Astrocyte (in vitro differentiated cells and primary cell): Measurements from ENCODE around the gene TNFRSF9. TPM values are rescaled to one million over a fixed set of nuclear protein-coding genes. Genes with fewer than 3 reads are reported as not detected.

ENCODE experiments used
- DNase-seq: peaks from one replicate; pipeline ENCODE4 v3.0.0-alpha.2; 2010; ENCODE audit warnings: low read depth
- FAIRE-seq: peaks from 2 replicates; lab custom pipeline; 2011; peaks lifted over from hg19 to GRCh38; lab: Jason Lieb, UNC
- H2AFZ ChIP-seq: 2 replicates; pipeline ENCODE4 v1.6.0; 2012; ENCODE audit warnings: low read depth, low read length, inconsistent platforms
- H3K27ac ChIP-seq: 2 replicates; pipeline ENCODE4 v1.5.1; 2011; ENCODE audit warnings: low read depth, low read length, inconsistent platforms
- H3K27me3 ChIP-seq: 2 replicates; pipeline ENCODE4 v1.6.0; 2011; ENCODE audit warnings: low read length, inconsistent platforms; ENCODE audit not compliant: insufficient read depth
- H3K36me3 ChIP-seq: 2 replicates; pipeline ENCODE4 v1.5.1; 2011; ENCODE audit warnings: low read length, inconsistent platforms; ENCODE audit not compliant: insufficient read depth
- H3K4me1 ChIP-seq: 2 replicates; pipeline ENCODE4 v1.5.1; 2011; ENCODE audit warnings: low read length, inconsistent platforms; ENCODE audit not compliant: insufficient read depth
- H3K4me2 ChIP-seq: 2 replicates; pipeline ENCODE4 v1.6.0; 2012; ENCODE audit warnings: low read length, inconsistent platforms
- H3K4me3 ChIP-seq: 2 replicates; pipeline ENCODE4 v1.5.1; 2011; ENCODE audit warnings: low read depth, mild to moderate bottlenecking, low read length, inconsistent platforms; ENCODE audit not compliant: insufficient read depth
- H3K79me2 ChIP-seq: 2 replicates; pipeline ENCODE4 v1.6.0; 2012; ENCODE audit warnings: mild to moderate bottlenecking, low read length, inconsistent platforms; ENCODE audit not compliant: insufficient read depth
- H3K9ac ChIP-seq: 2 replicates; pipeline ENCODE4 v1.6.0; 2012; ENCODE audit warnings: mild to moderate bottlenecking, low read length, inconsistent platforms
- H3K9me3 ChIP-seq: 2 replicates; pipeline ENCODE4 v1.5.1; 2012; ENCODE audit warnings: low read depth, mild to moderate bottlenecking, low read length, inconsistent platforms; ENCODE audit not compliant: insufficient read depth
- H4K20me1 ChIP-seq: 2 replicates; pipeline ENCODE4 v1.6.0; 2012; ENCODE audit warnings: low read length, inconsistent platforms; ENCODE audit not compliant: insufficient read depth
- H3K27ac Mint-ChIP-seq: one replicate; pipeline ENCODE4 v1.8.0; 2021; ENCODE audit warnings: mild to moderate bottlenecking, mixed read lengths; ENCODE audit not compliant: unreplicated experiment
- H3K27me3 Mint-ChIP-seq: one replicate; pipeline ENCODE4 v1.8.0; 2021; ENCODE audit warnings: low read depth, mixed read lengths; ENCODE audit not compliant: unreplicated experiment
- H3K36me3 Mint-ChIP-seq: one replicate; pipeline ENCODE4 v1.8.0; 2021; ENCODE audit warnings: low read depth, mixed read lengths; ENCODE audit not compliant: unreplicated experiment
- H3K4me1 Mint-ChIP-seq: one replicate; pipeline ENCODE4 v1.8.0; 2021; ENCODE audit warnings: low read depth, mixed read lengths; ENCODE audit not compliant: unreplicated experiment
- H3K4me3 Mint-ChIP-seq: one replicate; pipeline ENCODE4 v1.8.0; 2021; ENCODE audit warnings: mild to moderate bottlenecking, moderate library complexity, mixed read lengths; ENCODE audit not compliant: unreplicated experiment
- H3K9me3 Mint-ChIP-seq: one replicate; pipeline ENCODE4 v1.8.0; 2021; ENCODE audit warnings: mild to moderate bottlenecking, mixed read lengths; ENCODE audit not compliant: unreplicated experiment
- EZH2 ChIP-seq: IDR thresholded peaks from 2 replicates; pipeline ENCODE4 v1.6.1; 2012; ENCODE audit warnings: mild to moderate bottlenecking, low read length, inconsistent platforms; ENCODE audit not compliant: insufficient read depth
- total RNA-seq: library from RNA; stranded (reverse); gene quantifications from 2 replicates; pipeline ENCODE4 v1.2.1, GENCODE V29; 2021
- TF ChIP-seq, protein P1 (sequence below): IDR thresholded peaks from 2 replicates; pipeline ENCODE4 v1.5.1; 2011; ENCODE audit warnings: low read depth, mild to moderate bottlenecking, inconsistent platforms, low read length, moderate library complexity; ENCODE audit not compliant: insufficient read depth

The TNFRSF9 gene
- total RNA-seq, 1 donor from 2014 or later, result 3.4 TPM

DNA sequence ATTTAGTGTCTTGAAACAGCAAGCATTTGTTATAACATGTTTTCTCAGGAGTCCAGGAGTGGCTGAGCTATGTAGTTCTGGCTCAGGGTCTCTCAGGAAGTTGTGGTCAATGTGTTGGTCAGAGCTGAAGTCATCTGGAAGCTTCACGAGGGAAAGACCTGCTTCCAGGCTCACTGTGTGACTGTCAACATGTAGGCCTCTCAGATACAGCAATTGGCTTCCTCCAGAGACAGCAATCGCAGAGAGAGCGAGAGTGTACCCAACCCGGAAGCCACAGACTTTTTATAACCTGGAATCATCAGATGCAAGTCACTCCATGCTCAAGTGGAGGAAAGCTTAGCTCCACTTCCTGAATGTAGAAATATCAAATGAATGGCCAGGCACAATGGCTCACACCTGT is 40.9 kb downstream of the TNFRSF9 start:
- Histone ChIP-seq H4K20me1 (no peaks in the 10 kb centered on the region), H3K79me2 (no peaks in the 10 kb centered on the region), H3K4me1 (no peaks in the 10 kb centered on the region), H3K4me3 (no peak overlapping the region), H3K27ac (no peak overlapping the region), H3K36me3 (no peaks in the 10 kb centered on the region), H2AFZ (no peak overlapping the region), H3K9ac (no peak overlapping the region), H3K27me3 (no peaks in the 10 kb centered on the region), H3K9me3 (no peaks in the 10 kb centered on the region), H3K4me2 (no peak overlapping the region)
- Mint-ChIP-seq H3K9me3 (no peaks in the 10 kb centered on the region), H3K36me3 (no peaks in the 10 kb centered on the region), H3K4me3 (no peak overlapping the region), H3K4me1 (peaks cover 6% of the 10 kb centered on the region), H3K27me3 (no peaks in the 10 kb centered on the region), H3K27ac (peak overlapping the region; percentile 41)
- TF ChIP-seq, protein P1, sequence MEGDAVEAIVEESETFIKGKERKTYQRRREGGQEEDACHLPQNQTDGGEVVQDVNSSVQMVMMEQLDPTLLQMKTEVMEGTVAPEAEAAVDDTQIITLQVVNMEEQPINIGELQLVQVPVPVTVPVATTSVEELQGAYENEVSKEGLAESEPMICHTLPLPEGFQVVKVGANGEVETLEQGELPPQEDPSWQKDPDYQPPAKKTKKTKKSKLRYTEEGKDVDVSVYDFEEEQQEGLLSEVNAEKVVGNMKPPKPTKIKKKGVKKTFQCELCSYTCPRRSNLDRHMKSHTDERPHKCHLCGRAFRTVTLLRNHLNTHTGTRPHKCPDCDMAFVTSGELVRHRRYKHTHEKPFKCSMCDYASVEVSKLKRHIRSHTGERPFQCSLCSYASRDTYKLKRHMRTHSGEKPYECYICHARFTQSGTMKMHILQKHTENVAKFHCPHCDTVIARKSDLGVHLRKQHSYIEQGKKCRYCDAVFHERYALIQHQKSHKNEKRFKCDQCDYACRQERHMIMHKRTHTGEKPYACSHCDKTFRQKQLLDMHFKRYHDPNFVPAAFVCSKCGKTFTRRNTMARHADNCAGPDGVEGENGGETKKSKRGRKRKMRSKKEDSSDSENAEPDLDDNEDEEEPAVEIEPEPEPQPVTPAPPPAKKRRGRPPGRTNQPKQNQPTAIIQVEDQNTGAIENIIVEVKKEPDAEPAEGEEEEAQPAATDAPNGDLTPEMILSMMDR, result no peak
- no peak for TF ChIP-seq EZH2
- FAIRE-seq (no peak), DNase-seq (peak; percentile 79)

DNA sequence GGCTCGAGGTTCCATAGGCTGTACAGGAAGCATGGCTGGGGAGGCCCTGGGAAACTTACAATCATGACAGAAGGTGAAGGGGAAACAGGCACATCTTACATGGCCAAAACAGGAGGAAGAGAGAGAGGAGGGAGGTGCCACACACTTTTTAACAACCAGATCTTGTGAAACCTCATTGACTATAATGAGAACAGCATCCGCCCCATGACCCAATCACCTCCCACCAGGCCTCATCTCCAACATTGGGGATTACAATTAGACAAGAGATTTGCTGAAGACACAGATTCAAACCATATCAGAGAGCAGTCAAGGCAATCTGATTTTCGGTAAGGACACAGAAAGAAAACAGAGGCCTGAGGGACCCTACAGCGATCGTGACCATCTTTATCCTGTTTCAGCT is 41.7 kb downstream of the TNFRSF9 start:
- Histone ChIP-seq H3K9me3 (no peaks in the 10 kb centered on the region), H3K4me3 (no peak overlapping the region), H3K4me2 (no peak overlapping the region), H3K79me2 (no peaks in the 10 kb centered on the region), H3K4me1 (peaks cover 7% of the 10 kb centered on the region), H3K27ac (no peak overlapping the region), H3K27me3 (no peaks in the 10 kb centered on the region), H3K36me3 (no peaks in the 10 kb centered on the region), H3K9ac (no peak overlapping the region), H2AFZ (no peak overlapping the region), H4K20me1 (no peaks in the 10 kb centered on the region)
- no peak for TF ChIP-seq EZH2
- TF ChIP-seq, protein P1, result no peak
- Mint-ChIP-seq H3K4me3 (no peak overlapping the region), H3K9me3 (no peaks in the 10 kb centered on the region), H3K27me3 (no peaks in the 10 kb centered on the region), H3K27ac (no peak overlapping the region), H3K4me1 (peaks cover 6% of the 10 kb centered on the region), H3K36me3 (no peaks in the 10 kb centered on the region)
- FAIRE-seq, result no peak
- no peak for DNase-seq

DNA sequence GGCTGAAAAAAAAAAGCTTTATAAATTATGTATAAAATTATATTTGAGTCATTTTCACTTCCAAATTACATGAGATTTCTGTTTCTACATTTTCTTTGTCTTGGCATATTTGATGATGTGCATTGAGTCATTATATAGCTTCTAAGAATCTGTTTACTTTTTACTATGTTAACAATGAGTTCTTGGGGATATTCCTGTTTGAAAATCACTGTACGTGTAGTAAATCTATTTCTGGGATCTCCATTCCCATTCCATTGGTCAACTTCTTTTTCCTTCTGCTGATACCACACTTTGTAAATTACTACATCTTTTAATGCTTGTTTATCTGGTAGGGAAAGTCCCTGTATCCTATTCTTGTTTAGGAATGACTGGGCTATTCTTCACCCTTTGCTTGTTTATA is 43.6 kb downstream of the TNFRSF9 start:
- Histone ChIP-seq H3K9ac (no peak overlapping the region), H2AFZ (no peak overlapping the region), H3K79me2 (no peaks in the 10 kb centered on the region), H3K4me1 (peaks cover 10% of the 10 kb centered on the region), H3K4me3 (no peak overlapping the region), H3K27ac (no peak overlapping the region), H3K9me3 (no peaks in the 10 kb centered on the region), H3K4me2 (no peak overlapping the region), H4K20me1 (no peaks in the 10 kb centered on the region), H3K27me3 (no peaks in the 10 kb centered on the region), H3K36me3 (no peaks in the 10 kb centered on the region)
- Mint-ChIP-seq H3K27ac (no peak overlapping the region), H3K27me3 (no peaks in the 10 kb centered on the region), H3K9me3 (no peaks in the 10 kb centered on the region), H3K4me1 (peaks cover 6% of the 10 kb centered on the region), H3K36me3 (no peaks in the 10 kb centered on the region), H3K4me3 (no peak overlapping the region)
- DNase-seq (no peak), FAIRE-seq (no peak)
- TF ChIP-seq, protein P1, result no peak
